Osteoblast (primary cell): ENCODE measurements around the gene GRIK4. TPM values are rescaled to one million over a fixed set of nuclear protein-coding genes. Genes with fewer than 3 reads are reported as not detected.

Source experiments
- DNase-seq: peaks from one replicate; pipeline ENCODE4 v3.0.0; 2011; ENCODE audit warnings: low spot score, mixed read lengths; ENCODE audit not compliant: insufficient read length; ENCODE audit errors: missing footprints
- H2AFZ ChIP-seq: 2 replicates; pipeline ENCODE4 v1.6.0; 2011; ENCODE audit warnings: mild to moderate bottlenecking, low read length
- H3K27ac ChIP-seq: 2 replicates; pipeline ENCODE4 v1.5.1; 2011; ENCODE audit warnings: mild to moderate bottlenecking, low read depth, low read length, moderate library complexity
- H3K27me3 ChIP-seq: 2 replicates; pipeline ENCODE4 v1.6.0; 2012; ENCODE audit warnings: mild to moderate bottlenecking, control low read depth, inconsistent platforms, low read length, moderate library complexity; ENCODE audit not compliant: insufficient read depth
- H3K36me3 ChIP-seq: 2 replicates; pipeline ENCODE4 v1.5.1; 2011; ENCODE audit warnings: mild to moderate bottlenecking, low read length, control low read depth, moderate library complexity; ENCODE audit not compliant: insufficient read depth
- H3K4me1 ChIP-seq: 2 replicates; pipeline ENCODE4 v1.5.1; 2011; ENCODE audit warnings: mild to moderate bottlenecking, low read length, control low read depth, moderate library complexity; ENCODE audit not compliant: insufficient read depth
- H3K4me2 ChIP-seq: 2 replicates; pipeline ENCODE4 v1.6.0; 2011; ENCODE audit warnings: mild to moderate bottlenecking, low read length; ENCODE audit not compliant: insufficient read depth
- H3K4me3 ChIP-seq: fragments of 200-600 bp; sonication (generic); 3 replicates; pipeline ENCODE4 v1.5.1; 2012; ENCODE audit warnings: mild to moderate bottlenecking, low read length, inconsistent platforms; ENCODE audit not compliant: insufficient read depth
- H3K79me2 ChIP-seq: 2 replicates; pipeline ENCODE4 v1.6.0; 2012; ENCODE audit warnings: mild to moderate bottlenecking, low read length, control low read depth, inconsistent platforms; ENCODE audit not compliant: insufficient read depth
- H3K9me3 ChIP-seq: 2 replicates; pipeline ENCODE4 v1.5.1; 2011; ENCODE audit warnings: low read depth, low read length, control low read depth
- H4K20me1 ChIP-seq: 2 replicates; pipeline ENCODE4 v1.6.0; 2012; ENCODE audit warnings: mild to moderate bottlenecking, low read length, control low read depth; ENCODE audit not compliant: insufficient read depth
- CTCF ChIP-seq: IDR thresholded peaks from 2 replicates; pipeline ENCODE4 v1.5.1; 2011; ENCODE audit warnings: mild to moderate bottlenecking, low read depth, low read length, moderate library complexity; ENCODE audit errors: extremely low read depth
- total RNA-seq: library from RNA; depleted of rRNA; stranded (reverse); fragments of >200 nt; gene quantifications from 2 replicates; pipeline ENCODE4 v1.2.3, GENCODE V29; 2012

The GRIK4 gene
- total RNA-seq, 1 donor = under 0.01 TPM

- Histone ChIP-seq H3K4me3 (no peak overlapping the region), H3K27ac (no peak overlapping the region), H4K20me1 (no peaks in the 10 kb centered on the region), H3K4me2 (no peak overlapping the region), H3K9me3 (no peaks in the 10 kb centered on the region), H2AFZ (no peak overlapping the region), H3K27me3 (no peaks in the 10 kb centered on the region), H3K36me3 (peaks cover 17% of the 10 kb centered on the region), H3K4me1 (no peaks in the 10 kb centered on the region), H3K79me2 (no peaks in the 10 kb centered on the region)
- no peak for DNase-seq
- TF ChIP-seq CTCF = no peak
Observed at GRCh38 chr11:120492486-120492885, 19.1 kb upstream of the GRIK4 start.

GRCh38 chr11:120494595-120494994 is 17.0 kb upstream of the GRIK4 start:
- Histone ChIP-seq H4K20me1 (no peaks in the 10 kb centered on the region), H3K36me3 (peaks cover 10% of the 10 kb centered on the region), H3K27ac (no peak overlapping the region), H3K9me3 (no peaks in the 10 kb centered on the region), H2AFZ (no peak overlapping the region), H3K27me3 (no peaks in the 10 kb centered on the region), H3K4me3 (no peak overlapping the region), H3K4me1 (no peaks in the 10 kb centered on the region), H3K79me2 (no peaks in the 10 kb centered on the region), H3K4me2 (no peak overlapping the region)
- DNase-seq = no peak
- no peak for TF ChIP-seq CTCF

GRCh38 chr11:120499088-120499487 is 12.5 kb upstream of the GRIK4 start:
- Histone ChIP-seq H3K4me2 (no peak overlapping the region), H3K36me3 (no peaks in the 10 kb centered on the region), H3K4me3 (no peak overlapping the region), H3K27ac (no peak overlapping the region), H3K27me3 (no peaks in the 10 kb centered on the region), H3K4me1 (peaks cover 5% of the 10 kb centered on the region), H3K79me2 (no peaks in the 10 kb centered on the region), H3K9me3 (no peaks in the 10 kb centered on the region), H2AFZ (no peak overlapping the region), H4K20me1 (no peaks in the 10 kb centered on the region)
- TF ChIP-seq CTCF = no peak
- DNase-seq = no peak

- Histone ChIP-seq H3K4me3 (peak overlapping the region; percentile 2), H3K79me2 (no peaks in the 10 kb centered on the region), H4K20me1 (no peaks in the 10 kb centered on the region), H3K27me3 (no peaks in the 10 kb centered on the region), H3K9me3 (no peaks in the 10 kb centered on the region), H3K36me3 (no peaks in the 10 kb centered on the region), H3K4me2 (peak overlapping the region; percentile 53), H2AFZ (no peak overlapping the region), H3K4me1 (peaks cover 5% of the 10 kb centered on the region), H3K27ac (no peak overlapping the region)
- no peak for TF ChIP-seq CTCF
- no peak for DNase-seq
Observed at GRCh38 chr11:120499859-120500258, 11.7 kb upstream of the GRIK4 start.
